HepG2 (cell line): ENCODE data around the gene CYP4V2. TPM values are rescaled to one million over a fixed set of nuclear protein-coding genes. Genes with fewer than 3 reads are reported as not detected.

ENCODE experiments used
- AHDC1 ChIP-seq: sonication (generic); formaldehyde crosslinking; IDR thresholded peaks from 2 replicates; pipeline ENCODE4 v1.5.1; 2020; ENCODE audit warnings: mild to moderate bottlenecking, missing genetic modification reagents, borderline replicate concordance
- ARNT ChIP-seq: fragments of 450-650 bp; IDR thresholded peaks from 2 replicates; pipeline ENCODE4 v1.6.1; 2017
- ATF2 ChIP-seq: sonication (generic); formaldehyde crosslinking; IDR thresholded peaks from 2 replicates; pipeline ENCODE4 v1.4.0; 2020; ENCODE audit warnings: missing genetic modification reagents
- CSRNP2 ChIP-seq: sonication (generic); formaldehyde crosslinking; conservative IDR thresholded peaks from 2 replicates; pipeline ENCODE4 v1.8.0; 2022; ENCODE audit warnings: low read depth, missing genetic modification reagents
- KAT2B ChIP-seq: fragments of 150-350 bp; IDR thresholded peaks from 2 replicates; pipeline ENCODE4 v1.6.1; 2014; ENCODE audit warnings: low read depth, low read length, borderline replicate concordance
- MNT ChIP-seq: fragments of 450-650 bp; IDR thresholded peaks from 2 replicates; pipeline ENCODE4 v1.6.1; 2016
- ZFP62 ChIP-seq: sonication (generic); formaldehyde crosslinking; IDR thresholded peaks from 2 replicates; pipeline ENCODE4 v1.4.0; 2020; ENCODE audit warnings: missing genetic modification reagents
- ZNF7 ChIP-seq: IDR thresholded peaks from 2 replicates; pipeline ENCODE4 v1.6.1; 2016; ENCODE audit warnings: missing biosample characterization, missing genetic modification reagents
- ZNF740 ChIP-seq: sonication (generic); formaldehyde crosslinking; IDR thresholded peaks from 2 replicates; pipeline ENCODE4 v1.4.0; 2020; ENCODE audit warnings: missing genetic modification reagents
- ZNF772 ChIP-seq: sonication (generic); formaldehyde crosslinking; IDR thresholded peaks from 2 replicates; pipeline ENCODE4 v1.5.0; 2020; ENCODE audit warnings: mild to moderate bottlenecking, missing genetic modification reagents
- ZSCAN22 ChIP-seq: sonication (generic); formaldehyde crosslinking; IDR thresholded peaks from 2 replicates; pipeline ENCODE4 v1.4.0; 2020; ENCODE audit warnings: mild to moderate bottlenecking, missing genetic modification reagents
- polyA plus RNA-seq, 8 experiments: library from polyadenylated mRNA; depleted of rRNA in 3 of 8; stranded (reverse) in 7 of 8; unstranded in 1 of 8; fragments of >200 nt; fragmentation: Illumina TruSeq in 4 of 8; extraction: Trizol in 4 of 8; gene quantifications; 2 replicates each; pipeline versions ENCODE4 v1.2.1 to v1.2.3, GENCODE V29; 2011 to 2016; ENCODE audit warnings: low read depth in 4 of 8, missing spikeins in 1 of 8, mixed read lengths in 1 of 8; ENCODE audit not compliant: insufficient read depth in 1 of 8
- total RNA-seq, 5 experiments: library from RNA; depleted of rRNA; stranded (reverse); fragments of >200 nt; fragmentation: Illumina TruSeq; extraction: Trizol; gene quantifications; 2 replicates each; pipeline ENCODE4 v1.2.3, GENCODE V29; 2016; ENCODE audit warnings: low read depth in 1 of 5

The CYP4V2 gene
- total and polyA plus RNA-seq, 2 of the 13 experiments (the other 11 are each of a cell fraction or from before 2014, with no cell fraction given), result 4.7 to 7.2 TPM

GRCh38 chr4:186221624-186222023 is 30.3 kb downstream of the CYP4V2 start (continued):
- no peak for TF ChIP-seq AHDC1 (CRISPR knock-in tag)
- TF ChIP-seq CSRNP2 (CRISPR knock-in tag), result no peak
- TF ChIP-seq ARNT, result no peak
- TF ChIP-seq KAT2B, result no peak
- TF ChIP-seq ZNF772 (CRISPR knock-in tag), result no peak
- TF ChIP-seq ATF2 (CRISPR knock-in tag), result no peak
- no peak for TF ChIP-seq MNT
- no peak for TF ChIP-seq ZNF7 (CRISPR knock-in tag)
- no peak for TF ChIP-seq ZFP62
- TF ChIP-seq ZNF740 (CRISPR knock-in tag), result no peak
- no peak for TF ChIP-seq ZSCAN22
